PC-9 (cell line): ENCODE data around the gene NFIA. TPM values are rescaled to one million over a fixed set of nuclear protein-coding genes. Genes with fewer than 3 reads are reported as not detected.

Experiments
- BruUV-seq: library from RNA; stranded (reverse); fragments of 400-500 nt; replicated peaks from 2 replicates; lab custom pipeline; 2021; lab: Mats Ljungman, UMichigan
- CTCF ChIA-PET: fragments of 300-600 bp; sonication (Branson Sonifier 250); formaldehyde crosslinking; loops from one replicate; lab custom pipeline; 2022; ENCODE audit warnings: antibody characterized with exemption; lab: Charles Lee
- POLR2A ChIA-PET: fragments of 300-600 bp; sonication (Branson Sonifier 250); formaldehyde crosslinking; loops from one replicate; lab custom pipeline; 2022; ENCODE audit warnings: antibody characterized with exemption; ENCODE audit not compliant: unreplicated experiment; lab: Charles Lee
- DNase-seq, 2 experiments: peaks; one replicate each; pipeline versions ENCODE4 v3.0.0 to v3.0.0-alpha.2; 2015 to 2022; ENCODE audit warnings: mixed read lengths in 1 of 2
- H2AFZ ChIP-seq: fragments of 200-600 bp; sonication (generic); 2 replicates; pipeline ENCODE4 v1.8.1; 2017; ENCODE audit warnings: antibody characterized with exemption
- H3F3A ChIP-seq: fragments of 200-600 bp; sonication (generic); 2 replicates; pipeline ENCODE4 v1.8.1; 2017; ENCODE audit warnings: antibody characterized with exemption, mild to moderate bottlenecking, low read depth; ENCODE audit not compliant: insufficient read depth
- H3K27ac ChIP-seq: fragments of 200-600 bp; sonication (generic); 2 replicates; pipeline ENCODE4 v1.6.1; 2016; ENCODE audit warnings: mixed run types
- H3K27me3 ChIP-seq: fragments of 200-600 bp; sonication (generic); 2 replicates; pipeline ENCODE4 v1.6.1; 2016; ENCODE audit warnings: low read depth, mixed run types; ENCODE audit not compliant: insufficient read depth
- H3K36me3 ChIP-seq: fragments of 200-600 bp; sonication (generic); 2 replicates; pipeline ENCODE4 v1.6.1; 2016; ENCODE audit warnings: low read depth, mixed run types
- H3K4me1 ChIP-seq: fragments of 200-600 bp; sonication (generic); replicated peaks from 2 replicates; pipeline ENCODE4 v1.6.1; 2016; ENCODE audit warnings: mixed run types; ENCODE audit not compliant: insufficient read depth
- H3K4me2 ChIP-seq: fragments of 200-600 bp; sonication (generic); 2 replicates; pipeline ENCODE4 v1.6.1; 2017; ENCODE audit warnings: mixed run types
- H3K4me3 ChIP-seq: fragments of 200-600 bp; sonication (generic); 2 replicates; pipeline ENCODE4 v1.6.1; 2016; ENCODE audit warnings: mixed run types
- H3K79me2 ChIP-seq: fragments of 200-600 bp; sonication (generic); 2 replicates; pipeline ENCODE4 v1.6.1; 2017; ENCODE audit warnings: low read depth, mixed run types
- H3K9me2 ChIP-seq: fragments of 200-600 bp; sonication (generic); 2 replicates; pipeline ENCODE4 v1.8.1; 2017; ENCODE audit warnings: mild to moderate bottlenecking; ENCODE audit not compliant: insufficient read depth
- H3K9me3 ChIP-seq: fragments of 200-600 bp; sonication (generic); 2 replicates; pipeline ENCODE4 v1.8.1; 2016; ENCODE audit warnings: low read depth; ENCODE audit not compliant: insufficient read depth
- H4K20me1 ChIP-seq: fragments of 200-600 bp; sonication (generic); 2 replicates; pipeline ENCODE4 v1.8.1; 2017; ENCODE audit not compliant: insufficient read depth
- CTCF ChIP-seq: fragments of 200-600 bp; sonication (generic); conservative IDR thresholded peaks from 2 replicates; pipeline ENCODE4 v1.6.1; 2017; ENCODE audit warnings: mixed run types, antibody characterized with exemption, mild to moderate bottlenecking, moderate library complexity
- EZH2 ChIP-seq: fragments of 200-600 bp; sonication (generic); IDR thresholded peaks from 2 replicates; pipeline ENCODE4 v1.8.0; 2017; ENCODE audit warnings: antibody characterized with exemption, low read depth
- intact Hi-C: fragments of 100-400 bp; cut with micrococcal nuclease; formaldehyde crosslinking; loops from one replicate; pipeline ENCODE4 v1.10.0; 2022; ENCODE audit not compliant: unreplicated experiment
- total RNA-seq: library from RNA; stranded (reverse); gene quantifications from 2 replicates; pipeline ENCODE4 v1.2.3, GENCODE V29; 2021

The NFIA gene
- total RNA-seq, 1 experiment from 2014 or later, result 26.7 TPM

- Histone ChIP-seq H3K36me3 (no peaks in the 10 kb centered on the region), H3F3A (peaks cover 6% of the 10 kb centered on the region; the same call in 1 of the 2 replicates), H3K27me3 (no peaks in the 10 kb centered on the region), H3K9me3 (no peaks in the 10 kb centered on the region), H3K4me3 (no peak overlapping the region), H4K20me1 (no peaks in the 10 kb centered on the region), H3K79me2 (no peaks in the 10 kb centered on the region), H3K4me1 (0 out of 2 replicates have a peak, but pooled peaks cover 7% of the 10 kb centered on the region), H3K27ac (no peak overlapping the region; the same call in 1 of the 2 replicates), H2AFZ (no peak overlapping the region), H3K9me2 (no peaks in the 10 kb centered on the region), H3K4me2 (no peak overlapping the region)
- intact Hi-C loops, result no loop called here
- BruUV-seq, result no TSS peak
- ChIA-PET CTCF (no interaction called here), POLR2A (no interaction called here)
- peak in 1 of 2 experiments; percentile 84 for DNase-seq
- TF ChIP-seq EZH2, result no peak
- no peak for TF ChIP-seq CTCF
Observed at GRCh38 chr1:61190618-61191432, 108.5 kb downstream of the NFIA start.

- ChIA-PET POLR2A (no interaction called here), CTCF (no interaction called here)
- H3K36me3 ChIP-seq, result no peaks in the 10 kb centered on the region
- 0 out of 2 replicates have a peak, but pooled peaks cover 7% of the 10 kb centered on the region for H3K4me1 ChIP-seq
- no peak for TF ChIP-seq EZH2
- TF ChIP-seq CTCF, result no peak
- no peaks in the 10 kb centered on the region for H3K9me3 ChIP-seq
- intact Hi-C loops, result no loop called here
- no peak overlapping the region for H3K4me3 ChIP-seq
- DNase-seq, result no peak
- no peaks in the 10 kb centered on the region for H3K27me3 ChIP-seq
- no peak overlapping the region for H2AFZ ChIP-seq
- H4K20me1 ChIP-seq, result no peaks in the 10 kb centered on the region
- no peaks in the 10 kb centered on the region for H3K9me2 ChIP-seq
- no peaks in the 10 kb centered on the region for H3K79me2 ChIP-seq
- peaks cover 6% of the 10 kb centered on the region; the same call in 1 of the 2 replicates for H3F3A ChIP-seq
- no peak overlapping the region for H3K4me2 ChIP-seq
- BruUV-seq, result no TSS peak
- H3K27ac ChIP-seq, result no peak overlapping the region
Observed at GRCh38 chr1:61191433-61191720, 109.0 kb downstream of the NFIA start.

GRCh38 chr1:61192663-61193330 is 110.4 kb downstream of the NFIA start:
- no peaks in the 10 kb centered on the region for H3K9me2 ChIP-seq
- no peak overlapping the region for H3K27ac ChIP-seq
- 0 out of 2 replicates have a peak, but pooled peaks cover 7% of the 10 kb centered on the region for H3K4me1 ChIP-seq
- no peaks in the 10 kb centered on the region for H3K36me3 ChIP-seq
- H3K27me3 ChIP-seq, result no peaks in the 10 kb centered on the region
- H3K9me3 ChIP-seq, result no peaks in the 10 kb centered on the region
- ChIA-PET CTCF (no interaction called here), POLR2A (no interaction called here)
- H3K4me2 ChIP-seq, result no peak overlapping the region
- H3K4me3 ChIP-seq, result no peak overlapping the region
- peaks cover 6% of the 10 kb centered on the region; the same call in 1 of the 2 replicates for H3F3A ChIP-seq
- no peak for TF ChIP-seq EZH2
- no peak for TF ChIP-seq CTCF
- no peaks in the 10 kb centered on the region for H3K79me2 ChIP-seq
- intact Hi-C loops, result no loop called here
- H4K20me1 ChIP-seq, result no peaks in the 10 kb centered on the region
- DNase-seq, result no peak
- H2AFZ ChIP-seq, result no peak overlapping the region
- BruUV-seq, result no TSS peak
